Cardiac septum (tissue), 1 donor: ENCODE data around the gene ARPC2. TPM values are rescaled to one million over a fixed set of nuclear protein-coding genes. Genes with fewer than 3 reads are reported as not detected.
A peak's percentile ranks its signal among the peaks of the same experiment; 100 is the strongest.

Experiments
- DNase-seq: peaks from one replicate; pipeline ENCODE4 v3.0.0-alpha.2; 2020; ENCODE audit warnings: low spot score
- intact Hi-C: fragments of 100-400 bp; cut with DNase I; formaldehyde crosslinking; loops from one replicate; pipeline ENCODE4 v1.14.0; 2022
- total RNA-seq: library from RNA; stranded (reverse); fragmentation: NEBNext Ultra II Directional; extraction: Animal tissue kit (Norgen Biotek cat#: 25700); gene quantifications from one replicate; pipeline ENCODE4 v1.2.1, GENCODE V29; 2021
- donor health status: DM: no; HTN: no; CAD: no.

Gene ARPC2
- total RNA-seq, 1 donor from 2014 or later: 172 TPM

GRCh38 chr2:218209078-218209477 lies 7.9 kb upstream of the ARPC2 start:
- DNase-seq: no peak
- intact Hi-C loops: no loop called here

GRCh38 chr2:218214116-218214515 lies 2.9 kb upstream of the ARPC2 start:
- no peak for DNase-seq
- intact Hi-C loops: no loop called here

GRCh38 chr2:218216336-218216673 lies 684 bp upstream of the ARPC2 start:
- intact Hi-C loops: no loop called here
- no peak for DNase-seq

- intact Hi-C loops: loop anchor here (1.0 kb wide), 2 partner anchors 53 to 181 kb away; partner anchors contain the start of genes AAMP and PNKD
- peak; percentile 89 for DNase-seq
Measured at GRCh38 chr2:218217360-218218267, 625 bp downstream of the ARPC2 start.

- no peak for DNase-seq
- intact Hi-C loops: no loop called here
Measured at GRCh38 chr2:218218268-218219185, 1.5 kb downstream of the ARPC2 start.

- intact Hi-C loops: no loop called here
- no peak for DNase-seq
Measured at GRCh38 chr2:218219934-218220333, 2.9 kb downstream of the ARPC2 start.

- intact Hi-C loops: no loop called here
- no peak for DNase-seq
Measured at GRCh38 chr2:218221000-218221399, 4.0 kb downstream of the ARPC2 start.

GRCh38 chr2:218223046-218223445 lies 6.1 kb downstream of the ARPC2 start:
- intact Hi-C loops: no loop called here
- no peak for DNase-seq

GRCh38 chr2:218224186-218224585 lies 7.2 kb downstream of the ARPC2 start:
- intact Hi-C loops: no loop called here
- no peak for DNase-seq

GRCh38 chr2:218226903-218227302 lies 9.9 kb downstream of the ARPC2 start:
- no peak for DNase-seq
- intact Hi-C loops: no loop called here

GRCh38 chr2:218228366-218229090 lies 11.5 kb downstream of the ARPC2 start:
- intact Hi-C loops: no loop called here
- DNase-seq: no peak

GRCh38 chr2:218229239-218229638 lies 12.2 kb downstream of the ARPC2 start:
- intact Hi-C loops: no loop called here
- no peak for DNase-seq

- intact Hi-C loops: no loop called here
Measured at GRCh38 chr2:218229851-218230250, 12.9 kb downstream of the ARPC2 start.

GRCh38 chr2:218230882-218231281 lies 13.9 kb downstream of the ARPC2 start:
- intact Hi-C loops: no loop called here
- DNase-seq: no peak

More at GRCh38 chr2:218229851-218230250, 12.9 kb downstream of the ARPC2 start:
- DNase-seq: no peak

- DNase-seq: no peak
- intact Hi-C loops: no loop called here
Measured at GRCh38 chr2:218233543-218233942, 16.6 kb downstream of the ARPC2 start.

- intact Hi-C loops: no loop called here
- DNase-seq: no peak
Measured at GRCh38 chr2:218234521-218234920, 17.5 kb downstream of the ARPC2 start.

GRCh38 chr2:218235017-218235416 lies 18.0 kb downstream of the ARPC2 start:
- intact Hi-C loops: no loop called here
- DNase-seq: no peak

GRCh38 chr2:218236829-218237228 lies 19.8 kb downstream of the ARPC2 start:
- intact Hi-C loops: no loop called here
- DNase-seq: no peak

GRCh38 chr2:218238887-218239286 lies 21.9 kb downstream of the ARPC2 start:
- DNase-seq: no peak
- intact Hi-C loops: no loop called here

- DNase-seq: no peak
- intact Hi-C loops: no loop called here
Measured at GRCh38 chr2:218244204-218244603, 27.2 kb downstream of the ARPC2 start.
